Endothelial cell of umbilical vein (primary cell): ENCODE measurements around the gene TTC1. TPM values are rescaled to one million over a fixed set of nuclear protein-coding genes. Genes with fewer than 3 reads are reported as not detected.

Source experiments
- BruUV-seq: library from RNA; stranded (reverse); fragments of 400-500 nt; replicated peaks from 2 replicates; lab custom pipeline; 2021; lab: Mats Ljungman, UMichigan
- CTCF ChIA-PET: fragments of 300-600, 350-600 bp; sonication (Branson Sonifier 250); formaldehyde crosslinking; loops from one replicate; lab custom pipeline; 2021; ENCODE audit warnings: antibody characterized with exemption, inconsistent platforms; lab: Charles Lee
- POLR2A ChIA-PET: fragments of 300-600, 350-600 bp; sonication (Branson Sonifier 250); formaldehyde crosslinking; loops from one replicate; lab custom pipeline; 2021; ENCODE audit warnings: antibody characterized with exemption, inconsistent platforms; lab: Charles Lee
- DNase-seq: peaks from one replicate; pipeline ENCODE4 v3.0.0-alpha.2; 2011; ENCODE audit warnings: low read depth, low spot score
- FAIRE-seq: peaks from 2 replicates; lab custom pipeline; 2011; peaks lifted over from hg19 to GRCh38; lab: Jason Lieb, UNC
- H2AFZ ChIP-seq: 2 replicates; pipeline ENCODE4 v1.6.0; 2012; ENCODE audit warnings: low read depth, low read length, control low read depth, inconsistent platforms
- H3K27ac ChIP-seq: 2 replicates; pipeline ENCODE4 v1.5.1; 2011; ENCODE audit warnings: low read depth, mild to moderate bottlenecking, control low read depth, low read length, moderate library complexity; ENCODE audit not compliant: insufficient read depth
- H3K27me3 ChIP-seq, 2 experiments: 2 replicates each; pipeline versions ENCODE4 v1.6.0 to v1.6.1; 2011; ENCODE audit warnings: low read length in 2 of 2, mixed read lengths in 1 of 2; ENCODE audit not compliant: control insufficient read depth in 2 of 2, insufficient read depth in 2 of 2
- H3K36me3 ChIP-seq, 2 experiments: 2 replicates in 1 of 2; 3 replicates in 1 of 2; pipeline ENCODE4 v1.5.1; 2011; ENCODE audit warnings: low read length in 2 of 2, mild to moderate bottlenecking in 1 of 2, moderate library complexity in 1 of 2; ENCODE audit not compliant: control insufficient read depth in 2 of 2, insufficient read depth in 2 of 2; ENCODE audit errors: extremely low read depth in 1 of 2
- H3K4me1 ChIP-seq: 3 replicates; pipeline ENCODE4 v1.5.1; 2011; ENCODE audit warnings: mild to moderate bottlenecking, low read length; ENCODE audit not compliant: control insufficient read depth, insufficient read depth; ENCODE audit errors: extremely low read depth
- H3K4me2 ChIP-seq: 2 replicates; pipeline ENCODE4 v1.6.1; 2011; ENCODE audit warnings: low read length, control low read depth, mixed read lengths; ENCODE audit not compliant: insufficient read depth
- H3K4me3 ChIP-seq, 3 experiments: fragments of 200-600 bp in 1 of 3; sonication (generic), shearing (Covaris generic) in 1 of 3; replicated peaks in 1 of 3; 2 replicates each; pipeline ENCODE4 v1.5.1; 2011 to 2016; ENCODE audit warnings: control low read depth in 3 of 3, low read length in 3 of 3, mild to moderate bottlenecking in 2 of 3, inconsistent platforms in 1 of 3, low read depth in 1 of 3, moderate library complexity in 1 of 3; ENCODE audit not compliant: insufficient read depth in 1 of 3
- H3K79me2 ChIP-seq: 2 replicates; pipeline ENCODE4 v1.6.0; 2012; ENCODE audit warnings: low read length, inconsistent platforms; ENCODE audit not compliant: control insufficient read depth, insufficient read depth
- H3K9ac ChIP-seq: replicated peaks from 2 replicates; pipeline ENCODE3; 2011; ENCODE audit warnings: low read length, control low read depth; ENCODE audit not compliant: insufficient read depth; ENCODE audit errors: extremely low read depth
- H3K9me1 ChIP-seq: replicated peaks from 3 replicates; pipeline ENCODE4 v1.6.0; 2011; ENCODE audit warnings: mild to moderate bottlenecking, low read length; ENCODE audit not compliant: control insufficient read depth, insufficient read depth; ENCODE audit errors: extremely low read depth
- H3K9me3 ChIP-seq: replicated peaks from 2 replicates; pipeline ENCODE4 v1.5.1; 2012; ENCODE audit warnings: low read length, inconsistent platforms; ENCODE audit not compliant: control insufficient read depth, insufficient read depth
- H4K20me1 ChIP-seq: replicated peaks from 2 replicates; pipeline ENCODE3; 2011; ENCODE audit warnings: mild to moderate bottlenecking, low read length; ENCODE audit not compliant: control insufficient read depth, insufficient read depth; ENCODE audit errors: extremely low read depth
- CTCF ChIP-seq, 2 donors: IDR thresholded peaks; 1 replicate in 1 of 2; 2 replicates in 1 of 2; pipeline ENCODE4 v1.5.1; 2011; ENCODE audit warnings: low read length in 2 of 2, mild to moderate bottlenecking in 2 of 2, moderate library complexity in 2 of 2, control low read depth in 1 of 2, inconsistent platforms in 1 of 2, low read depth in 1 of 2; ENCODE audit not compliant: insufficient read depth in 1 of 2; ENCODE audit errors: extremely low read depth in 1 of 2
- EZH2 ChIP-seq: IDR thresholded peaks from 2 replicates; pipeline ENCODE4 v1.6.1; 2012; ENCODE audit warnings: borderline replicate concordance, low read depth, mild to moderate bottlenecking, moderate library complexity, low read length, inconsistent platforms; ENCODE audit not compliant: severe bottlenecking
- FOS ChIP-seq: IDR thresholded peaks from 2 replicates; pipeline ENCODE4 v1.6.1; 2011; ENCODE audit warnings: mild to moderate bottlenecking, low read length, moderate library complexity, borderline replicate concordance; ENCODE audit not compliant: insufficient read depth
- GATA2 ChIP-seq: IDR thresholded peaks from 2 replicates; pipeline ENCODE4 v1.7.0; 2011; ENCODE audit warnings: low read depth, mild to moderate bottlenecking, moderate library complexity, mixed read lengths, low read length; ENCODE audit not compliant: insufficient read length, insufficient read depth
- JUN ChIP-seq: IDR thresholded peaks from 2 replicates; pipeline ENCODE4 v1.6.1; 2011; ENCODE audit warnings: borderline replicate concordance, low read depth; ENCODE audit not compliant: insufficient read length, insufficient read depth
- MAX ChIP-seq: IDR thresholded peaks from 2 replicates; pipeline ENCODE4 v1.6.1; 2011; ENCODE audit not compliant: insufficient read depth, insufficient read length
- MYC ChIP-seq: IDR thresholded peaks from one replicate; pipeline ENCODE4 v1.6.1; 2011; ENCODE audit warnings: mild to moderate bottlenecking, low read depth, low read length
- POLR2A ChIP-seq: IDR thresholded peaks from 2 replicates; pipeline ENCODE4 v1.6.1; 2012; ENCODE audit warnings: low read depth, mild to moderate bottlenecking, control low read depth, low read length
- POLR2AphosphoS5 ChIP-seq: IDR thresholded peaks from 2 replicates; pipeline ENCODE4 v1.6.1; 2012; ENCODE audit warnings: low read depth, mild to moderate bottlenecking, control low read depth, low read length, moderate library complexity; ENCODE audit not compliant: insufficient read depth
- dilution Hi-C: fragments of 300-500 bp; cut with MboI; formaldehyde crosslinking; loops from one replicate; pipeline ENCODE4 v1.15.0; 2019; ENCODE audit warnings: low sequenced_read_pairs; ENCODE audit not compliant: extremely low pct_ligation_motif_present
- intact Hi-C: fragments of 100-400 bp; cut with micrococcal nuclease; formaldehyde crosslinking; loops from one replicate; pipeline ENCODE4 v1.10.0; 2022
- polyA plus RNA-seq, 4 experiments: library from polyadenylated mRNA; depleted of rRNA in 3 of 4; stranded (reverse) in 3 of 4; unstranded in 1 of 4; fragments of >200 nt; gene quantifications; 2 replicates each; pipeline versions ENCODE4 v1.2.1 to v1.2.3, GENCODE V29; 2011 to 2012; ENCODE audit warnings: missing spikeins in 1 of 4
- total RNA-seq: library from RNA; stranded (reverse); gene quantifications from 2 replicates; pipeline ENCODE4 v1.2.3, GENCODE V29; 2021

The TTC1 gene
- total and polyA plus RNA-seq, 2 donors (not counting 3 experiments of a cell fraction or from before 2014, with no cell fraction given) = 23.9 to 62.6 TPM

GRCh38 chr5:160049099-160049498, 40.2 kb downstream of the TTC1 start:
- Histone ChIP-seq H3K4me3 (no peak overlapping the region), H4K20me1 (no peaks in the 10 kb centered on the region), H3K36me3 (peaks cover 17 to 18% of the 10 kb centered on the region in 2 experiments), H3K27me3 (no peaks in the 10 kb centered on the region), H3K4me2 (no peak overlapping the region), H3K9me1 (no peaks in the 10 kb centered on the region), H3K9me3 (no peaks in the 10 kb centered on the region), H3K79me2 (no peaks in the 10 kb centered on the region), H3K27ac (no peak overlapping the region), H2AFZ (no peak overlapping the region), H3K4me1 (peaks cover 6% of the 10 kb centered on the region), H3K9ac (no peak overlapping the region)
- ChIA-PET POLR2A (no interaction called here), CTCF (interaction anchor here (1.2 to 2.3 kb wide), 4 partner anchors 13 to 40 kb away, joined by 3 to 5 read pairs (median 4); no protein-coding TSS in a partner anchor)
- TF ChIP-seq CTCF (IDR thresholded peaks at IDR 0.05; ENCODE audit: extremely low read depth in 1 of 2, insufficient read depth in 1 of 2, low read depth in 1 of 2, low read length in 2 of 2) (no peak), GATA2 (no peak), EZH2 (no peak), POLR2A (no peak), FOS (no peak), JUN (no peak), MAX (no peak), POLR2AphosphoS5 (no peak), MYC (no peak)
- no TSS peak for BruUV-seq
- intact Hi-C loops = no loop called here
- FAIRE-seq (no peak), DNase-seq (no peak)
- dilution Hi-C loops = no loop called here
